Lung (tissue), 12 donors: ENCODE measurements around the gene PAPSS1. TPM values are rescaled to one million over a fixed set of nuclear protein-coding genes. Genes with fewer than 3 reads are reported as not detected.
A peak's percentile ranks its signal among the peaks of the same experiment; 100 is the strongest.
"Not testable (repeated sequence)": the region's sequence is repeated elsewhere in the genome, so short reads cannot be mapped to it uniquely, and the experiment has no call there.

Source experiments
- ATAC-seq: fragments of 200-7000 bp; cut with Tn5 transposase; one replicate; pipeline ENCODE4 v1.9.1; 2020; ENCODE audit warnings: moderate number of reproducible peaks; ENCODE audit not compliant: insufficient read depth, low FRiP score
- DNase-seq, 3 donors: peaks; one replicate each; pipeline ENCODE4 v3.0.0-alpha.2; 2013 to 2017
- H3K27ac ChIP-seq, 2 donors: one replicate each; pipeline ENCODE4 v1.5.1; 2013; ENCODE audit warnings: mild to moderate bottlenecking in 2 of 2, moderate library complexity in 2 of 2, control low read depth in 1 of 2, inconsistent platforms in 1 of 2, low read depth in 1 of 2, low read length in 1 of 2
- H3K27me3 ChIP-seq, 3 donors: one replicate each; pipeline ENCODE4 v1.5.1; 2013; ENCODE audit warnings: low read length in 2 of 3; ENCODE audit not compliant: control insufficient read depth in 3 of 3, insufficient read depth in 3 of 3
- H3K36me3 ChIP-seq, 4 donors: one replicate each; pipeline ENCODE4 v1.5.1; 2013; ENCODE audit warnings: low read length in 4 of 4, mild to moderate bottlenecking in 1 of 4, moderate library complexity in 1 of 4; ENCODE audit not compliant: control insufficient read depth in 4 of 4, insufficient read depth in 4 of 4
- H3K4me1 ChIP-seq, 5 donors: one replicate each; pipeline ENCODE4 v1.5.1; 2013; ENCODE audit warnings: low read length in 5 of 5, mild to moderate bottlenecking in 2 of 5, moderate library complexity in 1 of 5; ENCODE audit not compliant: control insufficient read depth in 5 of 5, insufficient read depth in 5 of 5
- H3K4me3 ChIP-seq: one replicate; pipeline ENCODE4 v1.5.1; 2013; ENCODE audit warnings: mild to moderate bottlenecking, control low read depth, moderate library complexity
- H3K9ac ChIP-seq, 2 donors: one replicate each; pipeline ENCODE4 v1.5.1; 2013; ENCODE audit warnings: low read length in 2 of 2, control low read depth in 1 of 2; ENCODE audit not compliant: insufficient read depth in 1 of 2
- H3K9me3 ChIP-seq, 4 donors: one replicate each; pipeline ENCODE4 v1.5.1; 2013; ENCODE audit warnings: low read length in 3 of 4, mild to moderate bottlenecking in 1 of 4, moderate library complexity in 1 of 4; ENCODE audit not compliant: control insufficient read depth in 4 of 4, insufficient read depth in 3 of 4
- WGBS, 2 donors: extraction: QIAGEN DNeasy Blood & Tissue Kit; methylation state at CpG; one replicate each; pipeline ENCODE4 v1.1.7; 2013; 5-methylcytosine and 5-hydroxymethylcytosine counted together
- polyA plus RNA-seq, 2 donors: library from polyadenylated mRNA; stranded (reverse); fragments of 200-250 nt; gene quantifications; one replicate each; pipeline ENCODE4 v1.2.1, GENCODE V29; 2013
- total RNA-seq, 2 donors: library from RNA; depleted of rRNA in 1 of 2; stranded (reverse); fragments of >200 nt in 1 of 2; gene quantifications; one replicate each; pipeline ENCODE4 v1.2.1, GENCODE V29; 2014 to 2021
- TF ChIP-seq, protein P1 (sequence below): IDR thresholded peaks from 2 replicates; pipeline ENCODE4 v1.5.1; 2012; ENCODE audit warnings: mild to moderate bottlenecking; ENCODE audit errors: control extremely low read depth, extremely low read depth
- donor health status: control.
- donor health status: control.
- donor health status: Bipolar disorder and iron deficiency.
- donor health status: healthy.
- donor health status: DM: yes; HTN: yes; CAD: no.

PAPSS1 gene
- total and polyA plus RNA-seq, 4 donors: 39.5 to 71.7 (median 55.3) TPM

DNA sequence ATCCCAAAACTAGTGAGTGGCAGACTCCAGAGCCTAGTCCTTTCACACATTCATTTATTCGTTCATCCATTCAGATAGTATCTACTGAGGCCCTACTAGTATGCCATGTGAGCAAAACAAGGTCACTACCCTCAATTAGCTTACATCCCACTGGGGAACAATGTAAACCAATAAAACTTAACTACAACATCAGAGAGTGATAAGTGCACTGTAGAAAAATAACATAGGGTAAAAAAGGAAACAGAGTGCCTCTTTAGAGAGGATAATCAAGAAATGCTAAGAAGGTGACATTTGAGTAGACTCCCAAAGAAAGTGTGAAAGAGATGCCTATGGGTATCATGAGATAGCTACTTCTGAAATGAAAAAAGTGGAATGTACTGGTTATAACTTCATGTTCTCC lies 18.5 kb downstream of the PAPSS1 start:
- TF ChIP-seq, protein P1, sequence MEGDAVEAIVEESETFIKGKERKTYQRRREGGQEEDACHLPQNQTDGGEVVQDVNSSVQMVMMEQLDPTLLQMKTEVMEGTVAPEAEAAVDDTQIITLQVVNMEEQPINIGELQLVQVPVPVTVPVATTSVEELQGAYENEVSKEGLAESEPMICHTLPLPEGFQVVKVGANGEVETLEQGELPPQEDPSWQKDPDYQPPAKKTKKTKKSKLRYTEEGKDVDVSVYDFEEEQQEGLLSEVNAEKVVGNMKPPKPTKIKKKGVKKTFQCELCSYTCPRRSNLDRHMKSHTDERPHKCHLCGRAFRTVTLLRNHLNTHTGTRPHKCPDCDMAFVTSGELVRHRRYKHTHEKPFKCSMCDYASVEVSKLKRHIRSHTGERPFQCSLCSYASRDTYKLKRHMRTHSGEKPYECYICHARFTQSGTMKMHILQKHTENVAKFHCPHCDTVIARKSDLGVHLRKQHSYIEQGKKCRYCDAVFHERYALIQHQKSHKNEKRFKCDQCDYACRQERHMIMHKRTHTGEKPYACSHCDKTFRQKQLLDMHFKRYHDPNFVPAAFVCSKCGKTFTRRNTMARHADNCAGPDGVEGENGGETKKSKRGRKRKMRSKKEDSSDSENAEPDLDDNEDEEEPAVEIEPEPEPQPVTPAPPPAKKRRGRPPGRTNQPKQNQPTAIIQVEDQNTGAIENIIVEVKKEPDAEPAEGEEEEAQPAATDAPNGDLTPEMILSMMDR: no peak
- Histone ChIP-seq H3K4me1 (peaks cover 0 to 3% (median 0%) of the 10 kb centered on the region in 5 donors), H3K9ac (no peak overlapping the region), H3K36me3 (peaks cover 4 to 13% (median 7%) of the 10 kb centered on the region in 4 donors), H3K27ac (no peak overlapping the region), H3K9me3 (peaks cover 5 to 13% (median 7%) of the 10 kb centered on the region in 4 donors), H3K4me3 (no peak overlapping the region), H3K27me3 (no peaks in the 10 kb centered on the region)
- 88 to 91% methylated on average over 1 of the region's 1 CpG for WGBS, 2 donors
- ATAC-seq: no peak
- no peak for DNase-seq

DNA sequence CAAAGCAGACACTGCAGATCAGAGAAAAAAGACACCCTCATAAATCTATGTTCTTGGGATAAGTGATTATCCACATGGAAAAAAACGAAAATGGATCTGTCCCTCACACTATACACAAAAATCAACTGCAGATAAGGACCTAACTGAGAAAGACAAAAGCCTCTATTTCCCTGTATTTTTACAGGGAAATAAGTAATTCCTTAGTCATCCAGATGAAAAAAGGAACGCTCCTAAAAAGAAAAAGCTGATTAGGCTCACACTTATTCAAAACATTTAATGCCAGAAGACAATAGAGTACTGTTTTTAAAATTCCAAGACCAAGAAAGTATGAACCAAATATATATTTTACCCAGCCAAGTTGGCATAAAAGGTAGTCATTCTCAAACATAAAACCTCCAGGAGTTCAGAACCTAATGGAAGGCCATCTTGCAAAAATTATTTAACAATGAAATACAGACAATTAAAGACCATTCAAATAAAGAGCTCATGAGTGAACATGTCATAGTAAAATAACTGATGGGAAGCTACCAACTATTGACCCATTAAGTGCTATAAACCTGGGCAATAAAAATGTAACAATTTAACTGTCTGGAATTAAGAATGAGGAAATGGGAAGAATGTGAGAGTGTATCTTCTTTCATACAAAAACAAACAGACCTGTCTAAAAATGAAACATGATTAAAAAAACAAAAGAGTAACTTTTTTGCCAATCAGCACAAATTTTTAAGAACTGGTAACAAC lies 20.4 kb downstream of the PAPSS1 start:
- H3K4me1 ChIP-seq: peaks cover 0 to 3% (median 0%) of the 10 kb centered on the region in 5 donors

DNA sequence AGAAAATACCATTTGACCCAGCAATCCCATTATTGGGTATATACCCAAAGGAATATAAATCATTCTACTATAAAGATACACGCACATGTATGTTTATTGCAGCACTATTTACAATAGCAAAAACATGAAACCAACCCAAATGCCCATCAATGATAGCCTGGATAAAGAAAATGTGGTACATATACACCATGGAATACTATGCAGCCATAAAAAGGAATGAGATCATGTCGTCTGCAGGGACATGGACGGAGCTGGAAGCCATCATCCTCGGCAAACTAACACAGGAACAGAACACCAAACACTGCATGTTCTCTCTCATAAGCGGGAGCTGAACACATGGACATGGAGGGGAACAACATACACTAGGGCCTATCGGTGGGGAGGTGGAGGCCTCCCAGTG lies 23.8 kb downstream of the PAPSS1 start:
- H3K36me3 ChIP-seq: peaks cover 4 to 32% (median 14%) of the 10 kb centered on the region in 4 donors
- not testable (repeated sequence) for ATAC-seq

More for the DNA sequence above, 20.4 kb downstream of the PAPSS1 start:
- H3K9me3 ChIP-seq: peaks cover 0 to 6% (median under 1%) of the 10 kb centered on the region in 4 donors
- 81 to 93% methylated on average over 2 of the region's 2 CpGs for WGBS, 2 donors
- DNase-seq (no peak), ATAC-seq (no peak)
- TF ChIP-seq, protein P1: no peak
- no peaks in the 10 kb centered on the region for H3K27me3 ChIP-seq
- H3K4me3 ChIP-seq: no peak overlapping the region
- no peak overlapping the region for H3K27ac ChIP-seq
- H3K9ac ChIP-seq: no peak overlapping the region
- H3K36me3 ChIP-seq: peaks cover 4 to 17% (median 10%) of the 10 kb centered on the region in 4 donors

DNA sequence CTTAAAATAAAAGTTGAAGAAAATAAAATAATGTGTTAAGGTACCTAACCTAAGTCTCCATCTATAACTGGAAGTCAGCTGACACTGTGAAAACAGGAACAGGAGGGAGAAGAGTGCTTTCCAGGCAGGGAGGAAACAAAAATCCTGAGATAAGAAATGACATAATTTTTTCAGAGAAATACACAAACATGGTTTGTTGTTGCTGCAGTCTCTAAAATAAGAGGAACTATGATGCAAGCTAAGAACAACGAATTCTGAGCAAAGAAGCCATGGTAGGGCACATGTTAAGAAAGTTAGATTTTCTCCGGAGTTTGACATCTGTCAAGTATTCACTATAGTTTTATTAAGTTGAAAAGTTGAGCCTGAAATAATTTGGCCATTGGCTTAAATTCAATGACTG lies 26.9 kb downstream of the PAPSS1 start:
- H3K4me3 ChIP-seq: no peak overlapping the region
- no peak overlapping the region for H3K9ac ChIP-seq
- ATAC-seq (peak; percentile 63), DNase-seq (no peak)
- H3K27me3 ChIP-seq: no peaks in the 10 kb centered on the region
- peaks cover 0 to 23% (median 12%) of the 10 kb centered on the region in 4 donors for H3K36me3 ChIP-seq
- peak overlapping the region in 1 of 2 donors; percentile 29 for H3K27ac ChIP-seq
- peaks cover 0 to 1% (median 0%) of the 10 kb centered on the region in 4 donors for H3K9me3 ChIP-seq
- H3K4me1 ChIP-seq: peaks cover 0 to 7% (median 0%) of the 10 kb centered on the region in 5 donors
- 16 to 46% methylated on average over 2 of the region's 2 CpGs for WGBS, 2 donors
- TF ChIP-seq, protein P1: no peak

More for the DNA sequence above, 23.8 kb downstream of the PAPSS1 start:
- not testable (repeated sequence) for H3K4me3 ChIP-seq, H3K27ac ChIP-seq, H3K9ac ChIP-seq, H3K27me3 ChIP-seq, DNase-seq, H3K4me1 ChIP-seq, H3K9me3 ChIP-seq
- WGBS, 2 donors: 96 to 98% methylated on average over 6 of the region's 6 CpGs
